HG03175 (cell line): Measurements from ENCODE around the gene OR2H1.
"Not testable (repeated sequence)": the region's sequence is repeated elsewhere in the genome, so short reads cannot be mapped to it uniquely, and the experiment has no call there.

ENCODE experiments used
- ATAC-seq: cut with Tn5 transposase; IDR thresholded peaks from one replicate; pipeline ENCODE4 v1.9.1; 2021; ENCODE audit warnings: mild to moderate bottlenecking, moderate library complexity; ENCODE audit not compliant: unreplicated experiment

Gene OR2H1

DNA sequence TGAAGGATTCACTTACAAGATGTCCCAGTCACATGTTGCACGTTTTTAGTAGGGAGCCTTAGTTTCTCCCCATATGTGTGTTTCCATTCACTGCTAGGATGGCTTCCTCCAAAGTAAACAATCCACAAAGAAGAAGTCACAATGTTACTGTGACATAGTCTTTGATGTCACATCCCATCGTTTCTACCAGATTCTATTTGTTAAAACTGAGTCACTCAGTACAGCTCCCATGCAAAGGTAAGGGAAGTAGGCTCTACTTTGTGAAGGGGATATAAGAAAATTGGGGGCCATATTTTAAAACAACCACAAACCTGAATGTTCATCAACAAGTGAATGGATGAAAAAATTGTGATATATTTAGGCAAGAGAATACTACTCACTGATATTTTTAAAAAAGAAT is at the start of gene OR2H1, which contains the start of gene OR11A1:
TSS of gene OR2H1 (plus strand) at position 185 of the 400 bp plus-strand sequence. CDS start 4,615 bp downstream, outside the sequence.
TSS of gene OR11A1 (minus strand) at position 101 of the 400 bp plus-strand sequence. CDS start 29,430 bp downstream, outside the sequence.
- no peak for ATAC-seq

DNA sequence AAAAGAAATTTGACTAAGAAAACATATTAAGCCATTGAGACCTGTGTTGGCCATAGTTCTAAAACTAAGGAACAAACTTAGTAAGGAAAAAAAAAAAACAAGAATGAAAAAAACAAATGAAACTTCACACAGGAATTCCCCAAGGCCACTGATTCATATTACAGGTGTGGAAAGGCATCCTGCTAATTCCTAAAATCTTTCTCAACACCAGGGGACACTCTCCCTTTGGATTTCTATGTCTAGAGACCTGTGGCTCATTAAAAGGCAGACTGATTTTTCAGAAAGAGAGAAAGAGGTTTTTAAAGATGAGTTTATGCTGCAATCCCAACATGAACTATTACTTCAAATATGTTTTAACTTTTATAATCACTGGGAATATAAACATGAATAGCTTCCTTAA is 42.4 kb upstream of the OR2H1 start, which contains the start of gene OR12D1:
TSS of gene OR12D1 (plus strand) at position 341 of the 400 bp plus-strand sequence.
- ATAC-seq, result no peak

- ATAC-seq, result no peak
Measured at GRCh38 chr6:29419516-29419915, 37.4 kb upstream of the OR2H1 start.

DNA sequence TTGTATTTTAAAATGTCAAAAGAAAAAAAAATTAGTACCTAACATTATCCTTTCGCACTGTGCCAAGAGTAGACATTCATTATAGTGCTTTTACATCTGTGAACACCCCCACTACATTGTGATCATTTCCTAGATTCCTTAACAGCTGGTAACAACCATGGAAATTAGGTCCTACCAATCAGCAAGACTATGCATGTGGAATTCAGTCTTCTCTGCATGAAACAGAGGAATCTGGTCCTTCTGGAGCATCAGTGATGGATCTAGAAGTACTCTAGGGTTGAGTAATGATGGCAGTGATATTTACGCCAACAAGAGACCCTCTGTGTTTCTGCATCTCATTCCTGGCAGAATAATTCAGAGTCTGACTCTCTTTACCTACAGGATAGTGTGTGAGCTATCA is 32.8 kb upstream of the OR2H1 start:
- no peak for ATAC-seq

- ATAC-seq, result no peak
Measured at GRCh38 chr6:29424575-29424974, 32.4 kb upstream of the OR2H1 start.

- no peak for ATAC-seq
Measured at GRCh38 chr6:29425075-29425474, 31.9 kb upstream of the OR2H1 start.

GRCh38 chr6:29426654-29427053 is 30.3 kb upstream of the OR2H1 start:
- ATAC-seq, result no peak

DNA sequence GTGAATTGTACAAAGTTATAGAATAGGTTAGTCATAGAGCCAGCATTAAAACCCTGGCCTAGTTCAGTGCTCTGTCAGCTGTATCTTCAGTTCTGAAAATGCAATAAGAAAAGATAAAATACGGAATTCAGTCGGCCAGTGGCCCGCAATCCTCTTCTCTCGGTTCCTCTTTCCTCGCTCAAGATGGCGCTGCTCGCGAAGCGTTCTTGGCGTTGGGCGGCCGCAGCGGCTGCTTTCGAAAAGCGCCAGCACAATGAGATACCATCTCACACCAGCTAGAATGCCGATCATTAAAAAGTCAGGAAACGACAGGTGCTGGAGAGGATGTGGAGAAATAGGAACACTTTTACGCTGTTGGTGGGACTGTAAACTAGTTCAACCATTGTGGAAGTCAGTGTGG is 20.2 kb upstream of the OR2H1 start:
- not testable (repeated sequence) for ATAC-seq

DNA sequence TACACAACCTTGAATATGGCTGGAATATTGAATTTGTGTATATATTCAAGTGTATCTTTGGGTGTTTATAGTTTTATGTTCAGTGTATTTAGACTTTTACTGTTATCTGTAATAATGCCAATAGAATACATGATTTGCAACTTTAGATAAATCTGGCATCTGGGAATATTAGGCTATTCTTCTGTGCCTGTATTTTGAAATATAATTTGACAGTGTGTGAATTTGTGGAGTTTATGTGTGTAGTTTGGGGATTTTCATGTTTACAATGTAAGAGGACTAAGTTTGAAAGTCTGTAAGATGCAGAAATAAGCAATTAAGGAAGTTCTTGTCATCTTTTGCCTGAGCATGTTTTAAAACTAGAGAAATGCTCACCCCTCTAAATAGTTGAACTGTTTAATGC is 17.9 kb upstream of the OR2H1 start, which contains the start of gene OR10C1:
TSS of gene OR10C1 (plus strand) at position 301 of the 400 bp plus-strand sequence. CDS start 710 bp downstream, outside the sequence.
- no peak for ATAC-seq

DNA sequence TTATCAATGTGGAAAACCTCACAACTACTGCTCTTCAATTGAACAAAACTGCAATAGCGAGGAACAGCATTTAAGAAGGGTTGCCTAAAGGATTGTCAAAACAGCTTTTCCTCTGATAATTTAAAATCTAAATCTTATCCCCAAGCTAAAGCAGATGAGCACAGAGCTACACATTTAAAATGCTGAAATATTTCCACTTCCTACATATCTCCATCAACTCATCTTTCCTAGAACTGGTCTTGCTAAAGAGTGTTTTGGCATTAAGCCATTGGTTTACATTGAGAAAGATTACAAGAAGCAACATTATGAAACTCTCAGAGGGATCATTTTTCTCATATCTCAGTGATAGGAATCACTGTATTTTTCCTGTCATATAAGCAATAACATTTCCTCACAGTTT is 14.2 kb upstream of the OR2H1 start:
- no peak for ATAC-seq

DNA sequence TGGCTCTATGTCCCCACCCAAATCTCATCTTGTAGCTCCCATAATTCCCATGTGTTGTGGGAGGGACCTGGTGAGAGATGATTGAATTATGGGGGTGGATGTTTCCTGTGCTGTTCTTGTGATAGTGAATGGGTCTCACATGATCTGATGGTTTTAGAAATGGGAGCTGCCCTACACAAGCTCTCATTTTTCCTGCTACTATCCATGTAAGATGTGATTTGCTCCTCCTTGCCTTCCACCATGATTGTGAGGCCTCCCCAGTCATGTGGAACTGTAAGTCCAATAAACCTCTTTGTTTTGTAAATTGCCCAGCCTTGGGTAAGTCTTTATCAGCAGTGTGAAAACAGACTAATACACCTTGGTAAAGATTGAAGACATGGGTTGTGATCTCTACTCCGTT is 12.9 kb upstream of the OR2H1 start:
- ATAC-seq, result not testable (repeated sequence)

DNA sequence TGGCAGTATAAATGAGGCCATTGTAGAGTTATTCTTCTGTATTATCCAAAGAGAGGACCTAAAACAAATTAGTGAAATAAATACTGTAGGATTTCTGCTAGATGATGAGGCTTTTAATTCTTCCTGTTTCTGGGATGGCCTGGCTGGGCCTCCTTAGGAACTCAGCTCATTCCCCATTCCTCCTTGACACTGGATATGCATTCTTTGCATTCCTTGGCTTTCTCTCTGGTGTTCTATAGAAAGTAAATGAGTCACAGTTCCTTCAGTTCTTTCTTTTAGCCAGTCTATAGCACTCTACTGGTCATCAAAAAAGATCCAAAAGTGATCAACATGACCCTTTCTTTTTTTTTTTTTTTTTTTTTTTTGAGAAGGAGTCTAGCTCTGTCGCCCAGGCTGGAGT is 9.3 kb upstream of the OR2H1 start:
- ATAC-seq, result no peak

- ATAC-seq, result no peak
Measured at GRCh38 chr6:29451471-29452193, 5.3 kb upstream of the OR2H1 start.

GRCh38 chr6:29461021-29461814 is 4.3 kb downstream of the OR2H1 start:
- no peak for ATAC-seq

- no peak for ATAC-seq
Measured at GRCh38 chr6:29462022-29462421, 5.1 kb downstream of the OR2H1 start.

GRCh38 chr6:29465279-29465678 is 8.3 kb downstream of the OR2H1 start:
- ATAC-seq, result no peak

- no peak for ATAC-seq
Measured at GRCh38 chr6:29465801-29466200, 8.8 kb downstream of the OR2H1 start.

DNA sequence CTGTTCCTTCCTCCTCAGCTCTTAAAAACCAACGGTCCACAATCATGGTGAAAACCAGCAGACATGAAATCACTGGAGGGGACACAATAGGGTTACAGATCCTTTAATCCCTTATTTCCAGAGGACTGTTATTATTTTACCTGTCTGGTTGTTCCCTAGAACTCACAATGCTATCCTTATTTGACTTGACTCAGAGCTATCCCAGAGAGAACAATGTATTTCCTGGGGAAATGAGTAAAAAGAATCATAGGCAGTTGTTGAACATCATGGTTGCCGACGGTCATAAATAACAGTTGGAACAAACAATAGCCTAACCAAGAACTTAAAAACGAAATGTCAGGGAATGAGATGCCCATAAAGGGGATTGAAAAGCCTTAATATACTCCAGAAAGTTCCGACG is 9.3 kb downstream of the OR2H1 start:
- ATAC-seq, result no peak

GRCh38 chr6:29474996-29475395 is 18.0 kb downstream of the OR2H1 start:
- ATAC-seq, result no peak

GRCh38 chr6:29477923-29478450 is 21.0 kb downstream of the OR2H1 start:
- ATAC-seq, result no peak

- ATAC-seq, result no peak
Measured at GRCh38 chr6:29478740-29479139, 21.8 kb downstream of the OR2H1 start.

GRCh38 chr6:29479560-29479959 is 22.6 kb downstream of the OR2H1 start:
- ATAC-seq, result no peak
